ENCODE data around the gene ZNF581.

Gene ZNF581

GRCh38 chr19:55611300-55611982, 32.0 kb upstream of the ZNF581 start:
- no peak for DNase-seq

- peak in 1 of 4 experiments; percentile 39 for DNase-seq
Observed at GRCh38 chr19:55611983-55612645, 31.3 kb upstream of the ZNF581 start.

DNA sequence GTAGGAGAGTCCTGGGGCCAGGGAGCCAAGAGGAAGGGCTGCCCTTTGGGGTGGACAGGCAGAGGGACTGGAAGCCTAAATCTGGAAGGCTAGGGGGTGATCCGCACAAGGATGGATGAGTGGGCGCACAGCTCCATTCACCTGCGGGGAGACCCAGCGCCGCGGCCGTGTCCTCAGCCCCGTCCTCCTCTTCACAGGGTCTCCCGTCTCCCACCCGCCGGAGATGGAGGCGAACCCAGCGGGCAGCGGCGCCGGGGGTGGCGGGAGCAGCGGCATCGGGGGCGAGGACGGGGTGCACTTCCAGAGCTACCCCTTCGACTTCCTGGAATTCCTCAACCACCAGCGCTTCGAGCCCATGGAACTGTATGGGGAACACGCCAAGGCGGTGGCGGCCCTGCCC, 30.1 kb upstream of the ZNF581 start:
- no peak for DNase-seq

DNA sequence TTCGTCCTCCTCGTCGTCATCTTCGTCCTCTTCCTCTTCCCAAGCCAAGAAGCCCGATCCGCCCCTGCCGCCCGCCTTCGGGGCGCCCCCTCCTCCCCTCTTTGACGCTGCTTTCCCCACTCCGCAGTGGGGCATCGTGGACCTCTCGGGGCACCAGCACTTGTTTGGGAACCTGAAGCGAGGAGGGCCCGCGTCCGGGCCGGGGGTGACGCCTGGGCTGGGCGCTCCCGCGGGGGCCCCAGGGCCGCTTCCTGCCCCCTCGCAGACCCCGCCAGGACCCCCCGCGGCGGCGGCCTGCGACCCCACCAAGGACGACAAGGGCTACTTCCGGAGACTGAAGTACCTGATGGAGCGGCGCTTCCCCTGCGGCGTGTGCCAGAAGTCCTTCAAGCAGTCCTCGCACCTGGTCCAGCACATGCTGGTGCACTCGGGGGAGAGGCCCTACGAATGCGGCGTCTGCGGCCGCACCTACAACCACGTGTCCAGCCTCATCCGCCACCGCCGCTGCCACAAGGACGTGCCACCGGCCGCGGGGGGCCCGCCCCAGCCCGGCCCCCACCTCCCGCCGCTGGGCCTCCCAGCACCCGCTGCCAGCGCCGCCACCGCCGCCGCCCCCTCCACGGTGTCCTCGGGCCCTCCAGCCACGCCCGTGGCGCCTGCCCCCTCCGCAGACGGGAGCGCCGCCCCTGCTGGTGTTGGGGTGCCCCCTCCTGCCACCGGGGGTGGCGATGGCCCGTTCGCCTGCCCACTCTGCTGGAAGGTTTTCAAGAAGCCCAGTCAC, 29.3 kb upstream of the ZNF581 start:
- DNase-seq: no peak

GRCh38 chr19:55614711-55615542, 28.5 kb upstream of the ZNF581 start:
- no peak for DNase-seq

DNA sequence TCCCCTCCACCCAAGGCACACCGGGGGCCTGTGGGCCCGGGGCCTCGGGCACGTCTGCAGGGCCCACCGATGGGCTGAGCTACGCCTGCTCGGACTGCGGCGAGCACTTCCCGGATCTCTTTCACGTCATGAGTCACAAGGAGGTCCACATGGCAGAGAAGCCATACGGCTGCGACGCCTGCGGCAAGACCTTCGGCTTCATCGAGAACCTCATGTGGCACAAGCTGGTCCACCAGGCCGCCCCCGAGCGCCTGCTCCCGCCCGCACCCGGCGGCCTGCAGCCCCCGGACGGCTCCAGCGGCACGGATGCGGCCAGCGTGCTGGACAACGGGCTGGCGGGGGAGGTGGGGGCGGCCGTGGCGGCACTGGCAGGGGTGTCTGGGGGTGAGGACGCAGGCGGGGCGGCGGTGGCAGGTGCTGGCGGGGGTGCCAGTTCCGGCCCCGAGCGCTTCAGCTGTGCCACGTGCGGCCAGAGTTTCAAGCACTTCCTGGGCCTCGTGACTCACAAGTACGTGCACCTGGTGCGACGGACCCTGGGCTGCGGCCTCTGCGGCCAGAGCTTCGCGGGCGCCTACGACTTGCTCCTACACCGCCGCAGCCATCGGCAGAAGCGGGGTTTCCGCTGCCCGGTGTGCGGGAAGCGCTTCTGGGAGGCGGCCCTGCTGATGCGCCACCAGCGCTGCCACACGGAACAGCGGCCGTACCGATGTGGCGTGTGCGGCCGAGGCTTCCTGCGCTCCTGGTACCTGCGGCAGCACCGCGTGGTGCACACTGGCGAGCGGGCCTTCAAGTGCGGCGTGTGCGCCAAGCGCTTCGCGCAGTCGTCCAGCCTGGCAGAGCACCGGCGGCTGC, 27.7 kb upstream of the ZNF581 start:
- no peak for DNase-seq

DNA sequence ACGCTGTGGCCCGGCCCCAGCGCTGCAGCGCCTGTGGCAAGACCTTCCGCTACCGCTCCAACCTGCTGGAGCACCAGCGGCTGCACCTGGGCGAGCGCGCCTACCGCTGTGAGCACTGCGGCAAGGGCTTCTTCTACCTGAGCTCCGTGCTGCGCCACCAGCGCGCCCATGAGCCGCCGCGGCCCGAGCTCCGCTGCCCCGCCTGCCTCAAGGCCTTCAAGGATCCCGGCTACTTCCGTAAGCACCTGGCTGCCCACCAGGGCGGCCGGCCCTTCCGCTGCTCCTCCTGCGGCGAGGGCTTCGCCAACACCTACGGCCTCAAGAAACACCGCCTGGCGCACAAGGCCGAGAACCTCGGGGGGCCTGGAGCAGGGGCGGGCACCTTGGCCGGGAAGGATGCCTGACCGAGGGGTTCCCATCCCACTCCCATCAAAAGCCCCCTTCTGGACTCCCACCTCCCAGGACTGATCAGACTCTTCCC, 27.0 kb upstream of the ZNF581 start:
- DNase-seq: no peak

GRCh38 chr19:55617426-55617825, 26.0 kb upstream of the ZNF581 start:
- no peak for DNase-seq

- no peak for DNase-seq
Observed at GRCh38 chr19:55618426-55618825, 25.0 kb upstream of the ZNF581 start.

DNA sequence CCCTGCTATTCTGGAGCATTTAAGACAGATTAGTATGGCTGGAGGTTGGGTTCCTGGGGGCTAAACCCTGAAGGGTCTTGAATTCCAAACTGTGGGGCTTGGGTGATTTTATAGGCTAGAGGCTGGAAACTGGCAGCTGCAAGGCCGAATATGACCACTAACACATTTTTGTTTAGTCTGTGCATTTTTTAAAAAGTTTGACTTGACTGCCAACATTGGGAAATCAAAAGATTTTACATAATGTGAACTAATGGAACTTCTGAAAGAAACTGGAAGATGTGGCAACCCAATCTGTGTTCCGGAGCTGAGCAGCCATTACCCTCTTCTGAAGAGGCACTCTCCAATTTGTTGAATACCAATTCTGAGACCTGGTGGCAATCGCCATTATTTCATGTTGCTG, 24.2 kb upstream of the ZNF581 start:
- peak in 2 of 4 experiments; percentile 45 to 47 for DNase-seq

- peak; percentile 38 to 66 (median 62) for DNase-seq
Observed at GRCh38 chr19:55620410-55621204, 22.8 kb upstream of the ZNF581 start.

DNA sequence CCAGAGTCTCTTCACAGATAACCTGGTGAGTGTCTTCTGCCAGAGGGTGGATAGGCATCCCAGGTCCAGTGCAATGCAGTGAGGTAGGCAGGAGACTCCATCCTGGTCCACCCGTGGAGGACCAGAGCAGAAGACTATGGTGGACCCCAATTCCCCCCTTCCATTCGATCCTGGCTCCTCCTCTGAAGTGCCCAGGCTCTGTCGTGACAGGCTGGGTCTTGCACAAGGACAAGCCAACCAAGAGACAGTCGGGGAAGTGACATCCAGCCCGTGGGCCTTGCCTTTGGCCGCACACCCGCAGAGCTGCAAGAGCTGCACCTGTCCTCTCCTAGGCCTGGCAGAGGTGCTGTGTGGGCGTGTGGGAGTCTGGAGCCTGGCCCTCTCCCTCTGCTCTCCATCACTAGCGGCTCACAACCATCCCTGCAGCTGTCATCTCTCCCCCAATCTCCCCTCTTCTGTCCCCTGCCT, 22.2 kb upstream of the ZNF581 start:
- DNase-seq: no peak

GRCh38 chr19:55621673-55622231, 21.7 kb upstream of the ZNF581 start:
- DNase-seq: no peak

DNA sequence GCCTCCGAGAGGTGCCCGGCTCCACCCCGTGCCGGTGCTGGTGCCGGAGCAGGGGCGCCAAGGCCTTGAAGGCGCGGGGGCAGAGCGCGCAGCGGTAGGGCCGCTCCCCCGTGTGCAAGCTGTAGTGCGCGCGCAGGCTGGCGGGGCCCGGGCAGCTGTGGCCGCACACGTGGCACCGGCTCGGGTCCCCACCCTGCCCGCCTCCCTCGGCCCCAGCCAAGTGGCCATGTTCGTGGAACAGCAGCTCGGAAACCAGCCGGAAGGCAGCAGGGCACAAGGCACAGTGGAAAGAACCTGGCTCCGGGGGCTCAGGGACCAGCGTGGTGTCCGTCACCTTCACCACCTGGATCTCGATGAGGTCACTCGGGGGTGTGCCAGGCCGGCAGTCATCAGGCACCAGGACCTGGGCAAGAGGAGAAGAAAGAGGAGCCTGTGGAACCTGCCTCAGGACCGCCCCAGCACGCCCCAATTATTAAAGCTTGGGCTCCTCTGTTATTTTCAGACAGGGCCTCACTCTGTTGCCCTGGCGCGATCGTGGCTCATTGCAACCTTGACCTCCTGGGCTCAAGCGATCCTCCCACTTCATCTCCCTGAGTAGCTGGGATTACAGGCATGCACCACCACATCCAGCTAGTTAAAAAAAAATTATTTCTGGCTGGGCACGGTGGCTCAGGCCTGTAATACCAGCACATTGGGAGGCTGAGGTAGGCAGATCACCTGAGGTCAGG, 21.0 kb upstream of the ZNF581 start:
- DNase-seq: no peak

DNA sequence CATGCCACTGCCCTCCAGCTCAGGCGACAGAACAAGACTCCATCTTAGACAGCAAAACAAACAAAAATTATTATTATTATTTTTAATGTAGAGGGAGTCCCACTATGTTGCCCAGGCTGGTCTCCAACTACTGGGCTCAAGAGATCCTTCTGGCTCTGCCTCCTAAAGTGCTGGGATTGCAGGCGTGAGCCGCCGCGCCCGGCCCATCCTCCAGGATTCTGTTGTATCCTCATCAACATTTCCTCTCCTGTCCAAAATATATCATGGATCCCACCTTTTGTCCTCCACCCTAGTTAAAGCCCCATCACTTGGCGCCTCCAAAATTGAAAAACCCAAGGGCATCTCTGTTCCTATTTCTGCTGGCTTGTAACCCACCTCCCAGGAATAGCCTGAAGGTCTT, 20.3 kb upstream of the ZNF581 start:
- no peak for DNase-seq

DNA sequence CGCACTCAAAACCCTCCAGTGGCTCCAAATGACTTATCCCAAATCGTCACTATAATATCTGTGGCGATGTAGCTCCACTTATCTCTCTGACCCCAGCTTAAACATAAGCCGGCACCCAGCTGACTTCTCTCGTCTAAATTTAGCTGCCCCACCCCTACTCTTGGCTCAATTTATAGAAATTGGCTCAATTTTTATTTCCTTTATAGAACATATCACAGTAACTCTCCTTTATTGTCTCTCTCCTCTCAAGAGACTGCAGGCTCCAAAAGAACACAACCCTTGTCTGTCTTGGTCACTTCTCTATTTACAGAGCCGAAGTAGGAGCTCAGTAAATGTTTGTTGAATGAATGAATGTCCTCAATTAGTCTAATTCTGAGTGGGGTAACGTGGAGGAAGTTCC, 19.9 kb upstream of the ZNF581 start:
- no peak for DNase-seq

DNA sequence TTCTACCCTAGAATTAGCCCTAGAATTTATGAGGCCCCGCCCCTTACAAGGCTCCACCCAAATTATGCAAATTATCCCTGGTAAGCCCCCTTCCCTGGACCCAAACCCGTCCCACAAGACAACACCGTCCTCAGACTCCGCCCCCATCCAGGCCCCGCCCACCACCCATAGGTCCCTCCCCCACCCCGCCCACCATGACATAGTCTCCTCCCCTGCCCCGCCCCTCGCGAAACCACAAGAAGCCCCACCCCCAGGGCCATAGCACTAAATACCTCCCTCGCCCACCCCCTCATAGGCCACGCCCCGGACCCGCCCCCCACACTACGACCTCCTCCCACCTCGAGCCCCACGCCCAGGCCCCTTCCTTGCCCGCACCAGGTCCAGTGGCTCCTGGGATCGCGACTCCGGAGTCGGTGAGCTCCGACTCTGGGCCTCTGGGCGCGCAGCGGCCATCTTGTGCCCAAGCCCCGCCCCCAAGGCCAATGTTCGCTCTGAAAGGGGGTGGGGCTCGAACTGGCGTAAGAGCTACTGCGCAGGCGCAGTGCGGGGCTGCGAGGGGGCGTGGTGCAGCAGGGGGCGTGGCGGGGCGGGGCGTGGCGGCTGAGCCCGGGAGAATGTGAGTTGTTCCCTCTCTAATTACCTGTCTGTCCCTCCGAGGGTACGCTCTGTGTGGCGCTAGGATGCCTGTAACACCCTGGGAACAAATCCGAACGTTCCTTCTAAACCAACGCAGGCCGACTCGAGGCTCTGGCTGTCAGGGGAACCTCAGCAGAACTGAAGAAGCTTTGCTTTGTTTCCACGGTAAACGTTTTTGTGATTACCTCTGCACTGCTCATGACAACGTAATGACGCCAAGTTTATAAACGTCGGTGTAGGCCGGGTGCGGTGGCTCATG, 19.1 kb upstream of the ZNF581 start, which contains the start of gene ZNF784:
ZNF784 (minus strand) TSS at position 458 of the 895 bp plus-strand sequence; CDS start at position 453, 5 bp downstream.
- peak; percentile 96 to 99 (median 98) for DNase-seq

- no peak for DNase-seq
Observed at GRCh38 chr19:55625004-55625326, 18.5 kb upstream of the ZNF581 start.

Data from suppressor macrophage (primary cell).